T-cell (primary cell): ENCODE measurements around the gene RNF217. TPM values are rescaled to one million over a fixed set of nuclear protein-coding genes. Genes with fewer than 3 reads are reported as not detected.

Experiments
- ATAC-seq, 4 experiments: fragments of 200-7000 bp in 3 of 4; fragments of 150-1000 bp in 1 of 4; cut with Tn5 transposase; replicated peaks in 1 of 4; 1 replicate in 3 of 4; 2 replicates in 1 of 4; pipeline ENCODE4 v1.10.0; 2021; ENCODE audit warnings: moderate library complexity in 3 of 4, mild to moderate bottlenecking in 2 of 4, moderate number of reproducible peaks in 1 of 4
- CTCF ChIA-PET, 2 donors: fragments of 300-600 bp; sonication (Branson Sonifier 250); formaldehyde crosslinking; loops; one replicate each; lab custom pipeline; 2022; ENCODE audit warnings: antibody characterized with exemption in 2 of 2; lab: Charles Lee
- POLR2A ChIA-PET, 2 donors: fragments of 300-600 bp; sonication (Branson Sonifier 250); formaldehyde crosslinking; loops; one replicate each; lab custom pipeline; 2022; ENCODE audit warnings: antibody characterized with exemption in 2 of 2; lab: Charles Lee
- DNase-seq, 35 experiments: peaks; one replicate each; pipeline versions ENCODE4 v3.0.0 to v3.0.0-alpha.2; 2013 to 2023
- H3K27ac ChIP-seq: one replicate; pipeline ENCODE4 v1.5.1; 2013; ENCODE audit warnings: low read length
- H3K27me3 ChIP-seq, 2 experiments: replicated peaks in 1 of 2; 1 replicate in 1 of 2; 2 replicates in 1 of 2; pipeline versions ENCODE4 v1.6.1 to v1.7.0; 2013; ENCODE audit warnings: low read length in 1 of 2, mixed read lengths in 1 of 2; ENCODE audit not compliant: control insufficient read depth in 2 of 2, insufficient read depth in 2 of 2; ENCODE audit errors: extremely low read depth in 1 of 2
- H3K36me3 ChIP-seq, 2 donors: 1 replicate in 1 of 2; 2 replicates in 1 of 2; pipeline versions ENCODE4 v1.6.1 to v1.7.0; 2013; ENCODE audit warnings: low read length in 1 of 2; ENCODE audit not compliant: control insufficient read depth in 2 of 2, insufficient read depth in 1 of 2; ENCODE audit errors: extremely low read depth in 1 of 2
- H3K4me1 ChIP-seq, 2 experiments: 1 replicate in 1 of 2; 2 replicates in 1 of 2; pipeline versions ENCODE4 v1.6.1 to v1.7.0; 2013; ENCODE audit warnings: low read length in 2 of 2, mixed read lengths in 1 of 2; ENCODE audit not compliant: insufficient read depth in 2 of 2, control insufficient read depth in 1 of 2; ENCODE audit errors: extremely low read depth in 1 of 2
- H3K4me3 ChIP-seq, 2 donors: 1 replicate in 1 of 2; 2 replicates in 1 of 2; pipeline versions ENCODE4 v1.5.1 to v1.7.0; 2013; ENCODE audit warnings: mild to moderate bottlenecking in 2 of 2, low read length in 1 of 2, moderate library complexity in 1 of 2; ENCODE audit not compliant: control insufficient read depth in 1 of 2; ENCODE audit errors: extremely low read depth in 1 of 2
- H3K9me3 ChIP-seq: 2 replicates; pipeline ENCODE4 v1.7.0; 2013
- H3K27ac Mint-ChIP-seq, 2 donors: one replicate each; pipeline ENCODE4 v1.8.0; 2020 to 2021; ENCODE audit warnings: mild to moderate bottlenecking in 2 of 2, mixed read lengths in 2 of 2
- H3K27me3 Mint-ChIP-seq, 2 donors: one replicate each; pipeline ENCODE4 v1.8.0; 2021 to 2022; ENCODE audit warnings: mixed read lengths in 2 of 2
- H3K36me3 Mint-ChIP-seq: one replicate; pipeline ENCODE4 v1.8.0; 2021; ENCODE audit warnings: mixed read lengths
- H3K4me1 Mint-ChIP-seq, 3 donors: one replicate each; pipeline ENCODE4 v1.8.0; 2020 to 2022; ENCODE audit warnings: mixed read lengths in 3 of 3, mild to moderate bottlenecking in 1 of 3
- H3K4me3 Mint-ChIP-seq, 3 donors: one replicate each; pipeline ENCODE4 v1.8.0; 2020 to 2022; ENCODE audit warnings: mild to moderate bottlenecking in 3 of 3, mixed read lengths in 3 of 3, moderate library complexity in 3 of 3
- H3K9me3 Mint-ChIP-seq, 3 donors: one replicate each; pipeline ENCODE4 v1.8.0; 2020 to 2022; ENCODE audit warnings: mixed read lengths in 3 of 3
- WGBS: methylation state at CpG from one replicate; pipeline ENCODE4 v1.1.5; 2013; ENCODE audit warnings: missing lambda C conversion rate; ENCODE audit not compliant: insufficient coverage; 5-methylcytosine and 5-hydroxymethylcytosine counted together
- total RNA-seq, 35 experiments: library from RNA in 6 of 35; stranded (reverse) in 6 of 35; fragments of 120-200 nt in 1 of 35; gene quantifications; one replicate each; pipeline versions ENCODE4 v1.2.1 to v1.2.4 and lab custom pipeline; 2013 to 2026

RNF217 gene
- total RNA-seq, 5 donors from 2014 or later (not counting 1 experiment from before 2014, with no cell fraction given), result 0.16 to 0.89 (median 0.59) TPM

DNA sequence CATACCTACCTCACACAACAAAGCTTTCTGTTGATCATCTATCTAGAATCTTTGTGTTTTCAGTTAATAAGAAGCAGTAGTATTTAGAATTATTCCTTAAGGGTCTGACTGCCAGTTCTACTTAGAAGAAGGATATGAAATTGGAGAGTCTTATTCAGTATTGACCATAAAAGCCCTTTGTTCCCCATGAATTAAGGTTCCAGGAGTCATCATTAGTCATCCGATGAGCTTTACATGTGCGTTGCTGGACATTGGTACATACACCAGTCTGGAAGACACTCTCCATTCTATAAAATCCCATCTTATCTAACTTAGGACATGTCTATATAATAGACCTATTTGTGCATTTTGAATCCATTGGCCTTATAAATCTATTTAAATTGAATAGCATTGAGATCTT is 34.4 kb upstream of the RNF217 start:
- POLR2A ChIA-PET, result no interaction called here
- no peak overlapping the region for H3K27ac Mint-ChIP-seq

DNA sequence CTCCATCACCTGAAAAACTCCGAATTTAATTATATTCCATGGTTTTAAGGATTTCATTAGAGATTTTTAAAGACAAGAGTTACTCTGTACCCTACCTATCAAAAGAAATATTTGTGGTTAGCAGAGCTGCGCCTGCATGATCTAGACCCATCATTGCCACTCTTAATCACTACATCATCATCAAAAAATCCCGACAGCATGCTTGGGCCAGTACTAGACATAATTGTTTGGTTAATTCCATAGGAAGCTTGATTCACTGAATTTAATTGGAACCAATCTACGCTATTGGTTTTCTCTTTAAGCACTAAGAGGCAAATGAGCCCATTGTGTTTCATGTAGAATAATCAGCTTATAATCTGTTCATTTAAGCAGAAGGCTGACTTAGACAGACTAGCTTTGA is 33.4 kb upstream of the RNF217 start:
- Histone ChIP-seq H3K4me3 (no peak overlapping the region), H3K27ac (no peak overlapping the region), H3K9me3 (no peaks in the 10 kb centered on the region), H3K4me1 (no peaks in the 10 kb centered on the region), H3K27me3 (no peaks in the 10 kb centered on the region), H3K36me3 (no peaks in the 10 kb centered on the region)
- H3K36me3 Mint-ChIP-seq, result no peaks in the 10 kb centered on the region
- WGBS, result no CpG with 5 or more reads among the region's 4 CpGs
- H3K27ac Mint-ChIP-seq, result no peak overlapping the region
- H3K27me3 Mint-ChIP-seq, result no peaks in the 10 kb centered on the region
- ChIA-PET CTCF (no interaction called here), POLR2A (no interaction called here)
- H3K4me3 Mint-ChIP-seq, result no peak overlapping the region
- DNase-seq, result no peak
- no peaks in the 10 kb centered on the region for H3K9me3 Mint-ChIP-seq
- ATAC-seq, result no peak
- H3K4me1 Mint-ChIP-seq, result no peaks in the 10 kb centered on the region

More for the DNA sequence above, 34.4 kb upstream of the RNF217 start:
- Mint-ChIP-seq H3K9me3 (no peaks in the 10 kb centered on the region), H3K4me3 (no peak overlapping the region), H3K4me1 (no peaks in the 10 kb centered on the region), H3K36me3 (no peaks in the 10 kb centered on the region), H3K27me3 (no peaks in the 10 kb centered on the region)
- no peak for ATAC-seq
- Histone ChIP-seq H3K4me3 (no peak overlapping the region), H3K4me1 (no peaks in the 10 kb centered on the region), H3K36me3 (no peaks in the 10 kb centered on the region), H3K27ac (no peak overlapping the region), H3K9me3 (no peaks in the 10 kb centered on the region), H3K27me3 (no peaks in the 10 kb centered on the region)
- no CpG with 5 or more reads among the region's 2 CpGs for WGBS
- CTCF ChIA-PET, result no interaction called here
- DNase-seq, result no peak

DNA sequence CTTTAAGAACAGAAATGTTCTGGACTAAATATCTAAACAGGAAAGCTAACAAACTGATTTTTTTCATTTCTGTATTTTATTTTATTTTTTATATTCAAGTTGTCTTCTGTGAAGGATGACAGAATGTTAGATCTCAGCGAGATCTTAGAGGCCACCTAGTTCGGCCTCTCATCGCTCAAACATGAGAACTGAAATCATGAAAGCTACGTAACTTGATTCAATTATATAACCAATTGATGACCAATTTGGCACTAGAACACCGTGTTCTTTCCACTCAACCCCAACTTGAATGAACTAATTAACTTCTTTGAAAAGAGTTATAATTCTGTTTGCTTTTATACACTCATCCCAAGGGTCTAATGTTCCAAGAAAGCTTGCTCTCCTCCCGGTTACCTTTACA is 24.6 kb upstream of the RNF217 start:
- Mint-ChIP-seq H3K4me3 (no peak overlapping the region), H3K27ac (no peak overlapping the region), H3K27me3 (no peaks in the 10 kb centered on the region), H3K4me1 (no peaks in the 10 kb centered on the region), H3K9me3 (no peaks in the 10 kb centered on the region), H3K36me3 (no peaks in the 10 kb centered on the region)
- H3K27me3 ChIP-seq, result no peaks in the 10 kb centered on the region
- POLR2A ChIA-PET, result no interaction called here
- no peaks in the 10 kb centered on the region for H3K4me1 ChIP-seq
- CTCF ChIA-PET, result no interaction called here
- H3K4me3 ChIP-seq, result no peak overlapping the region
- no peaks in the 10 kb centered on the region for H3K9me3 ChIP-seq
- no peak overlapping the region for H3K27ac ChIP-seq
- no peak for DNase-seq
- no peak for ATAC-seq
- no CpG with 5 or more reads among the region's 6 CpGs for WGBS
- H3K36me3 ChIP-seq, result no peaks in the 10 kb centered on the region

GRCh38 chr6:124941259-124941658 is 21.0 kb upstream of the RNF217 start:
- Histone ChIP-seq H3K9me3 (no peaks in the 10 kb centered on the region), H3K4me1 (no peaks in the 10 kb centered on the region), H3K27ac (no peak overlapping the region), H3K27me3 (no peaks in the 10 kb centered on the region), H3K4me3 (no peak overlapping the region), H3K36me3 (no peaks in the 10 kb centered on the region)
- Mint-ChIP-seq H3K4me3 (no peak overlapping the region), H3K4me1 (no peaks in the 10 kb centered on the region), H3K27ac (no peak overlapping the region), H3K9me3 (no peaks in the 10 kb centered on the region), H3K27me3 (no peaks in the 10 kb centered on the region), H3K36me3 (no peaks in the 10 kb centered on the region)
- ATAC-seq (no peak), DNase-seq (no peak)
- ChIA-PET CTCF (no interaction called here), POLR2A (no interaction called here)

- H3K27me3 Mint-ChIP-seq, result peaks cover 0 to 4% of the 10 kb centered on the region in 2 donors
- no peaks in the 10 kb centered on the region for H3K4me1 Mint-ChIP-seq
- Histone ChIP-seq H3K9me3 (no peaks in the 10 kb centered on the region), H3K27ac (no peak overlapping the region), H3K36me3 (no peaks in the 10 kb centered on the region), H3K4me3 (no peak overlapping the region), H3K4me1 (no peaks in the 10 kb centered on the region), H3K27me3 (no peaks in the 10 kb centered on the region)
- no peak for DNase-seq
- ATAC-seq, result no peak
- WGBS, result no CpG with 5 or more reads among the region's 1 CpG
- CTCF ChIA-PET, result no interaction called here
- no peak overlapping the region for H3K27ac Mint-ChIP-seq
- no peaks in the 10 kb centered on the region for H3K9me3 Mint-ChIP-seq
- POLR2A ChIA-PET, result no interaction called here
- H3K4me3 Mint-ChIP-seq, result no peak overlapping the region
- H3K36me3 Mint-ChIP-seq, result no peaks in the 10 kb centered on the region
Measured at GRCh38 chr6:124943658-124944057, 18.6 kb upstream of the RNF217 start.

GRCh38 chr6:124947971-124948451 is 14.2 kb upstream of the RNF217 start:
- H3K4me3 Mint-ChIP-seq, result no peak overlapping the region
- ChIA-PET CTCF (no interaction called here), POLR2A (no interaction called here)
- peaks cover 0 to 4% of the 10 kb centered on the region in 2 donors for H3K27me3 Mint-ChIP-seq
- H3K27ac ChIP-seq, result no peak overlapping the region
- H3K36me3 ChIP-seq, result no peaks in the 10 kb centered on the region
- no peaks in the 10 kb centered on the region for H3K4me1 ChIP-seq
- H3K9me3 Mint-ChIP-seq, result no peaks in the 10 kb centered on the region
- H3K36me3 Mint-ChIP-seq, result no peaks in the 10 kb centered on the region
- DNase-seq (no peak), ATAC-seq (no peak)
- no peaks in the 10 kb centered on the region for H3K9me3 ChIP-seq
- WGBS, result no CpG with 5 or more reads among the region's 2 CpGs
- no peaks in the 10 kb centered on the region for H3K4me1 Mint-ChIP-seq
- H3K4me3 ChIP-seq, result no peak overlapping the region
- no peaks in the 10 kb centered on the region for H3K27me3 ChIP-seq
- no peak overlapping the region for H3K27ac Mint-ChIP-seq

DNA sequence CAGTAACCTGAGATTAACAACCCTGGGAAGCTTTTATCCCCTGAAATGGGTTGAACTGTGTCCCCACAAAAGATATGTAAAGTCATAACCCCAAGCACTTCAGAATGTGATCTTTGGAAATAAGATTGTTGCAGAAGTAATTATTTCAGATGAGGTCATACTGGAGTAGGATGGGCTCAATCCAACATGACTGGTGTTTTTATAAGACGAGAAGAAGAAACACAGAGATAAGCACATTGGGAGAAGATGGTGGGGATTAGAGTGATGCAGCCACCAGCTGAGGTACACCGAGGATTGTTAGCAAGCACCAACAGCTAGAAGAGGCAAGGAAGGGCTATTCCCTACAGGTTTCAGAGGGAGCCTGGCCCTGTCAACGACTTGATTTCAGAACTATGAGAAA is 12.5 kb upstream of the RNF217 start:
- H3K36me3 Mint-ChIP-seq, result no peaks in the 10 kb centered on the region
- ATAC-seq (no peak), DNase-seq (no peak)
- ChIA-PET CTCF (no interaction called here), POLR2A (no interaction called here)
- no peaks in the 10 kb centered on the region for H3K9me3 Mint-ChIP-seq
- H3K27me3 Mint-ChIP-seq, result peaks cover under 1 to 4% of the 10 kb centered on the region in 2 donors
- Histone ChIP-seq H3K27me3 (no peaks in the 10 kb centered on the region), H3K27ac (no peak overlapping the region), H3K4me3 (no peak overlapping the region), H3K9me3 (no peaks in the 10 kb centered on the region), H3K4me1 (no peaks in the 10 kb centered on the region), H3K36me3 (no peaks in the 10 kb centered on the region)
- H3K4me1 Mint-ChIP-seq, result no peaks in the 10 kb centered on the region
- no peak overlapping the region for H3K27ac Mint-ChIP-seq
- 76% methylated on average over 2 of the region's 3 CpGs for WGBS
- no peak overlapping the region for H3K4me3 Mint-ChIP-seq
